HepG2 (cell line): ENCODE measurements around the gene EPC2. TPM values are rescaled to one million over a fixed set of nuclear protein-coding genes. Genes with fewer than 3 reads are reported as not detected.

Experiments used
- ATAC-seq: fragments of 200-7000 bp; cut with Tn5 transposase; 3 replicates; pipeline ENCODE4 v1.9.1; 2020; ENCODE audit warnings: mild to moderate bottlenecking, moderate library complexity
- BruUV-seq: library from RNA; stranded (reverse); fragments of 400-500 nt; replicated peaks from 2 replicates; lab custom pipeline; 2021; lab: Mats Ljungman, UMichigan
- CTCF ChIA-PET: fragments of 300-600 bp; formaldehyde crosslinking; extraction: SDS; loops from one replicate; lab custom pipeline; 2021; ENCODE audit warnings: low total read pairs, inconsistent platforms, low intra/inter-chr PET ratio; lab: Yijun Ruan, JAX
- POLR2A ChIA-PET: fragments of 350-600 bp; sonication (Branson Sonifier 250); formaldehyde crosslinking; loops from one replicate; lab custom pipeline; 2020; ENCODE audit warnings: antibody characterized with exemption, inconsistent platforms; lab: Yijun Ruan, JAX
- DNase-seq: peaks from one replicate; pipeline ENCODE4 v3.0.0-alpha.2; 2015; ENCODE audit warnings: low spot score
- FAIRE-seq: peaks from 3 replicates; lab custom pipeline; 2011; peaks lifted over from hg19 to GRCh38; lab: Jason Lieb, UNC
- H2AFZ ChIP-seq: one replicate; pipeline ENCODE4 v1.6.1; 2011; ENCODE audit warnings: low read length, inconsistent platforms
- H3K27ac ChIP-seq: fragments of 300-600 bp; 3 replicates; pipeline ENCODE4 v1.8.0; 2011; ENCODE audit warnings: mixed run types, mild to moderate bottlenecking, mixed read lengths, low read length, inconsistent platforms; ENCODE audit not compliant: insufficient read depth; ENCODE audit errors: extremely low read length
- H3K27me3 ChIP-seq, 2 experiments: fragments of 200-600 bp in 1 of 2; 2 replicates in 1 of 2; 3 replicates in 1 of 2; pipeline versions ENCODE4 v1.6.0 to v1.8.0; 2011; ENCODE audit warnings: low read length in 2 of 2, mild to moderate bottlenecking in 2 of 2, moderate library complexity in 2 of 2, inconsistent platforms in 1 of 2; ENCODE audit not compliant: insufficient read depth in 2 of 2, control insufficient read depth in 1 of 2
- H3K36me3 ChIP-seq, 2 experiments: fragments of 200-600 bp in 1 of 2; replicated peaks in 1 of 2; 2 replicates in 1 of 2; 3 replicates in 1 of 2; pipeline versions ENCODE4 v1.5.1 to v1.8.0; 2011; ENCODE audit warnings: low read length in 2 of 2, inconsistent platforms in 1 of 2; ENCODE audit not compliant: insufficient read depth in 2 of 2, control insufficient read depth in 1 of 2
- H3K4me1 ChIP-seq: 2 replicates; pipeline ENCODE4 v1.5.1; 2012; ENCODE audit warnings: low read length, inconsistent platforms; ENCODE audit not compliant: insufficient read depth
- H3K4me2 ChIP-seq: 2 replicates; pipeline ENCODE4 v1.6.0; 2011; ENCODE audit warnings: low read depth, low read length, inconsistent platforms
- H3K4me3 ChIP-seq, 3 experiments: fragments of 200-600 bp in 1 of 3; sonication (generic), shearing (Covaris generic) in 1 of 3; replicated peaks in 1 of 3; 2 replicates each; pipeline ENCODE4 v1.5.1; 2011 to 2016; ENCODE audit warnings: low read length in 3 of 3, inconsistent platforms in 2 of 3, low read depth in 2 of 3, mild to moderate bottlenecking in 2 of 3, control low read depth in 1 of 3, mixed read lengths in 1 of 3; ENCODE audit not compliant: insufficient read depth in 1 of 3
- H3K79me2 ChIP-seq: one replicate; pipeline ENCODE4 v1.6.1; 2011; ENCODE audit warnings: low read length, inconsistent platforms; ENCODE audit not compliant: insufficient read depth
- H3K9ac ChIP-seq: 2 replicates; pipeline ENCODE4 v1.6.0; 2011; ENCODE audit warnings: mild to moderate bottlenecking, low read depth, low read length, inconsistent platforms; ENCODE audit not compliant: insufficient read depth
- H3K9me3 ChIP-seq: 2 replicates; pipeline ENCODE4 v1.5.1; 2012; ENCODE audit warnings: mild to moderate bottlenecking, low read length
- H4K20me1 ChIP-seq: 2 replicates; pipeline ENCODE4 v1.6.0; 2011; ENCODE audit warnings: inconsistent platforms, mild to moderate bottlenecking, low read length, moderate library complexity; ENCODE audit not compliant: insufficient read depth
- ATF5 ChIP-seq: sonication (generic); formaldehyde crosslinking; IDR thresholded peaks from 2 replicates; pipeline ENCODE4 v1.4.0; 2020; ENCODE audit warnings: mild to moderate bottlenecking, low read depth, missing genetic modification reagents
- ATF6 ChIP-seq: sonication (generic); formaldehyde crosslinking; conservative IDR thresholded peaks from 2 replicates; pipeline ENCODE4 v1.4.0; 2020; ENCODE audit warnings: missing genetic modification reagents
- BATF2 ChIP-seq: sonication (generic); formaldehyde crosslinking; IDR thresholded peaks from 2 replicates; pipeline ENCODE4 v1.8.0; 2022; ENCODE audit warnings: mild to moderate bottlenecking, missing genetic modification reagents, moderate library complexity
- DR1 ChIP-seq: sonication (generic); formaldehyde crosslinking; IDR thresholded peaks from 2 replicates; pipeline ENCODE4 v1.8.0; 2021; ENCODE audit warnings: mild to moderate bottlenecking, missing genetic modification reagents, inconsistent platforms
- FOXM1 ChIP-seq: sonication (generic); formaldehyde crosslinking; IDR thresholded peaks from 2 replicates; pipeline ENCODE4 v1.5.0; 2020; ENCODE audit warnings: missing genetic modification reagents
- HOXA9 ChIP-seq: sonication (generic); formaldehyde crosslinking; IDR thresholded peaks from 2 replicates; pipeline ENCODE4 v1.8.1; 2022; ENCODE audit warnings: missing genetic modification reagents, mild to moderate bottlenecking, moderate library complexity, borderline replicate concordance
- KDM3A ChIP-seq: IDR thresholded peaks from 2 replicates; pipeline ENCODE4 v1.6.1; 2018; ENCODE audit warnings: low read depth, missing compliant biosample characterization
- KLF16 ChIP-seq, 2 experiments: sonication (generic) in 1 of 2; formaldehyde crosslinking in 1 of 2; IDR thresholded peaks; 2 replicates each; pipeline versions ENCODE4 v1.6.1 to v1.8.0; 2016 to 2023; ENCODE audit warnings: missing genetic modification reagents in 2 of 2, missing compliant biosample characterization in 1 of 2
- NFE2L2 ChIP-seq: fragments of 150-350 bp; IDR thresholded peaks from 2 replicates; pipeline ENCODE4 v1.6.1; 2014; ENCODE audit warnings: low read length
- NR1H2 ChIP-seq: sonication (generic); formaldehyde crosslinking; IDR thresholded peaks from 2 replicates; pipeline ENCODE4 v1.8.1; 2022; ENCODE audit warnings: low read depth, missing genetic modification reagents, borderline replicate concordance
- REST ChIP-seq, 2 experiments: IDR thresholded peaks; 2 replicates each; pipeline ENCODE4 v1.6.1; 2011 to 2012; ENCODE audit warnings: low read length in 2 of 2, borderline replicate concordance in 1 of 2, low read depth in 1 of 2, mild to moderate bottlenecking in 1 of 2, moderate library complexity in 1 of 2
- TCF7 ChIP-seq: sonication (generic); IDR thresholded peaks from 2 replicates; pipeline ENCODE4 v1.6.1; 2016; ENCODE audit warnings: antibody characterized with exemption, low read depth
- ZBTB39 ChIP-seq: sonication (generic); formaldehyde crosslinking; IDR thresholded peaks from 2 replicates; pipeline ENCODE4 v1.5.0; 2020; ENCODE audit warnings: missing genetic modification reagents
- ZBTB7A ChIP-seq: sonication (generic); formaldehyde crosslinking; IDR thresholded peaks from 2 replicates; pipeline ENCODE4 v1.8.0; 2022; ENCODE audit warnings: mild to moderate bottlenecking, missing genetic modification reagents
- ZNF235 ChIP-seq: sonication (generic); formaldehyde crosslinking; IDR thresholded peaks from 2 replicates; pipeline ENCODE4 v1.8.1; 2023; ENCODE audit warnings: mild to moderate bottlenecking, missing genetic modification reagents, borderline replicate concordance
- ZNF781 ChIP-seq: sonication (generic); formaldehyde crosslinking; IDR thresholded peaks from 2 replicates; pipeline ENCODE4 v1.5.1; 2020; ENCODE audit warnings: borderline replicate concordance, mild to moderate bottlenecking, missing genetic modification reagents; ENCODE audit errors: not compliant biosample characterization
- in situ Hi-C: cut with HindIII; loops from 2 replicates; pipeline ENCODE4 v1.10.0; 2017; ENCODE audit warnings: low pct_unique_long_range_greater_than_20kb; ENCODE audit not compliant: extremely low pct_ligation_motif_present
- intact Hi-C: fragments of 100-400 bp; cut with micrococcal nuclease; formaldehyde crosslinking; loops from one replicate; pipeline ENCODE4 v1.10.0; 2022; ENCODE audit not compliant: unreplicated experiment
- polyA plus RNA-seq, 8 experiments: library from polyadenylated mRNA; depleted of rRNA in 3 of 8; stranded (reverse) in 7 of 8; unstranded in 1 of 8; fragments of >200 nt; fragmentation: Illumina TruSeq in 4 of 8; extraction: Trizol in 4 of 8; gene quantifications; 2 replicates each; pipeline versions ENCODE4 v1.2.1 to v1.2.3, GENCODE V29; 2011 to 2016; ENCODE audit warnings: low read depth in 4 of 8, missing spikeins in 1 of 8, mixed read lengths in 1 of 8; ENCODE audit not compliant: insufficient read depth in 1 of 8
- total RNA-seq, 5 experiments: library from RNA; depleted of rRNA; stranded (reverse); fragments of >200 nt; fragmentation: Illumina TruSeq; extraction: Trizol; gene quantifications; 2 replicates each; pipeline ENCODE4 v1.2.3, GENCODE V29; 2016; ENCODE audit warnings: low read depth in 1 of 5

The EPC2 gene
- total and polyA plus RNA-seq, 2 of the 13 experiments (the other 11 are each of a cell fraction or from before 2014, with no cell fraction given): 20.5 to 22.0 TPM

GRCh38 chr2:148826791-148827190 lies 182.2 kb downstream of the EPC2 start:
- Histone ChIP-seq H3K9me3 (no peaks in the 10 kb centered on the region), H3K27ac (no peak overlapping the region), H3K27me3 (peaks cover 0 to 8% of the 10 kb centered on the region in 2 experiments; a peak in 2 of 5 replicates), H3K9ac (no peak overlapping the region), H3K36me3 (no peaks in the 10 kb centered on the region), H3K4me1 (no peaks in the 10 kb centered on the region), H3K4me2 (no peak overlapping the region), H2AFZ (no peak overlapping the region), H3K79me2 (no peaks in the 10 kb centered on the region), H4K20me1 (no peaks in the 10 kb centered on the region), H3K4me3 (no peak overlapping the region)
- ChIA-PET POLR2A (no interaction called here), CTCF (no interaction called here)
- intact Hi-C loops: no loop called here
- DNase-seq (no peak), FAIRE-seq (no peak), ATAC-seq (no peak)
- no TSS peak for BruUV-seq
- in situ Hi-C loops: no loop called here
- TF ChIP-seq ZBTB7A (no peak), FOXM1 (CRISPR knock-in tag) (no peak), REST (IDR thresholded peaks at IDR 0.05; ENCODE audit: borderline replicate concordance in 1 of 2, low read depth in 1 of 2, low read length in 2 of 2) (no peak), BATF2 (CRISPR knock-in tag) (no peak), ATF6 (CRISPR knock-in tag) (no peak), KLF16 (CRISPR knock-in tag; IDR thresholded peaks at IDR 0.05) (no peak), ZNF781 (CRISPR knock-in tag) (no peak), ZBTB39 (CRISPR knock-in tag) (no peak), DR1 (CRISPR knock-in tag) (no peak), KDM3A (CRISPR knock-in tag) (no peak), ZNF235 (CRISPR knock-in tag) (no peak), ATF5 (CRISPR knock-in tag) (no peak), TCF7 (no peak), NR1H2 (CRISPR knock-in tag) (no peak), HOXA9 (CRISPR knock-in tag) (no peak), NFE2L2 (no peak)
